GM12878 (cell line): ENCODE results near the gene RESP18. TPM values are rescaled to one million over a fixed set of nuclear protein-coding genes. Genes with fewer than 3 reads are reported as not detected.

ENCODE experiments used
- ATAC-seq: fragments of 200-7000 bp; cut with Tn5 transposase; 3 replicates; pipeline ENCODE4 v1.9.1; 2020; ENCODE audit warnings: mild to moderate bottlenecking, moderate library complexity
- BruUV-seq: library from RNA; stranded (reverse); fragments of 400-500 nt; replicated peaks from 2 replicates; lab custom pipeline; 2021; lab: Mats Ljungman, UMichigan
- CTCF ChIA-PET: fragments of 300-600 bp; sonication (Branson Sonifier 250); formaldehyde crosslinking; extraction: SDS; loops from one replicate; lab custom pipeline; 2021; ENCODE audit warnings: inconsistent platforms; lab: Yijun Ruan, JAX
- POLR2A ChIA-PET: fragments of 350-600 bp; formaldehyde crosslinking; extraction: SDS; loops from one replicate; lab custom pipeline; 2021; ENCODE audit warnings: inconsistent platforms; lab: Charles Lee
- RAD21 ChIA-PET: fragments of 300-600 bp; sonication (Branson Sonifier 250); formaldehyde crosslinking; loops from one replicate; lab custom pipeline; 2023; ENCODE audit warnings: antibody characterized with exemption; ENCODE audit not compliant: unreplicated experiment; lab: Charles Lee
- SMC1A ChIA-PET: fragments of 300-600 bp; sonication (Branson Sonifier 250); formaldehyde crosslinking; loops from one replicate; lab custom pipeline; 2023; ENCODE audit not compliant: unreplicated experiment, uncharacterized antibody; lab: Charles Lee
- DNase-seq: peaks from one replicate; pipeline ENCODE4 v3.0.0-alpha.2; 2011; ENCODE audit warnings: low read depth, low spot score
- FAIRE-seq: peaks from 3 replicates; lab custom pipeline; 2011; peaks lifted over from hg19 to GRCh38; lab: Jason Lieb, UNC
- H2AFZ ChIP-seq: 2 replicates; pipeline ENCODE4 v1.6.0; 2011; ENCODE audit warnings: low read depth, low read length, control low read depth; ENCODE audit not compliant: control insufficient read depth
- H3K27ac ChIP-seq: 2 replicates; pipeline ENCODE4 v1.5.1; 2011; ENCODE audit warnings: control low read depth; ENCODE audit not compliant: control insufficient read depth, insufficient read depth
- H3K27me3 ChIP-seq, 2 experiments: replicated peaks in 1 of 2; 2 replicates each; pipeline versions ENCODE4 v1.6.0 to v1.6.1; 2011; ENCODE audit warnings: low read length in 1 of 2; ENCODE audit not compliant: control insufficient read depth in 2 of 2, insufficient read depth in 2 of 2
- H3K36me3 ChIP-seq, 2 experiments: 2 replicates each; pipeline ENCODE4 v1.5.1; 2011; ENCODE audit warnings: low read length in 1 of 2; ENCODE audit not compliant: control insufficient read depth in 2 of 2, insufficient read depth in 2 of 2
- H3K4me1 ChIP-seq: 2 replicates; pipeline ENCODE4 v1.6.1; 2011; ENCODE audit warnings: mild to moderate bottlenecking, low read length, moderate library complexity, mixed read lengths; ENCODE audit not compliant: control insufficient read depth, insufficient read depth
- H3K4me2 ChIP-seq: 2 replicates; pipeline ENCODE4 v1.6.0; 2011; ENCODE audit warnings: control low read depth; ENCODE audit not compliant: control insufficient read depth, insufficient read depth
- H3K4me3 ChIP-seq: fragments of 200-600 bp; sonication (generic); 2 replicates; pipeline ENCODE4 v1.5.1; 2016
- H3K79me2 ChIP-seq: 2 replicates; pipeline ENCODE4 v1.6.0; 2011; ENCODE audit warnings: low read length; ENCODE audit not compliant: control insufficient read depth, insufficient read depth
- H3K9ac ChIP-seq: 2 replicates; pipeline ENCODE4 v1.8.0; 2011; ENCODE audit warnings: low read length, control low read depth, mixed read lengths; ENCODE audit not compliant: control insufficient read depth, insufficient read depth
- H3K9me3 ChIP-seq: replicated peaks from 3 replicates; pipeline ENCODE4 v1.5.1; 2011; ENCODE audit warnings: mild to moderate bottlenecking, low read length; ENCODE audit not compliant: control insufficient read depth, insufficient read depth
- H4K20me1 ChIP-seq: 2 replicates; pipeline ENCODE4 v1.6.0; 2011; ENCODE audit not compliant: control insufficient read depth, insufficient read depth
- BCL11A ChIP-seq: IDR thresholded peaks from 2 replicates; pipeline ENCODE4 v1.6.1; 2011; ENCODE audit warnings: low read depth, low read length
- BRCA1 ChIP-seq: IDR thresholded peaks from 2 replicates; pipeline ENCODE4 v1.6.1; 2011; ENCODE audit warnings: low read depth, low read length, improper control_type of control experiment
- HDAC6 ChIP-seq: fragments of 200-600 bp; sonication (generic); IDR thresholded peaks from one replicate; pipeline ENCODE4 v1.8.0; 2017; ENCODE audit warnings: antibody characterized with exemption; ENCODE audit not compliant: unreplicated experiment
- MEF2B ChIP-seq: fragments of 450-650 bp; IDR thresholded peaks from 2 replicates; pipeline ENCODE4 v1.6.1; 2018; ENCODE audit warnings: mild to moderate bottlenecking, moderate library complexity; ENCODE audit not compliant: partially characterized antibody, poor library complexity, severe bottlenecking
- MTA2 ChIP-seq: fragments of 450-650 bp; IDR thresholded peaks from 2 replicates; pipeline ENCODE4 v1.6.1; 2016; ENCODE audit warnings: low read depth, mild to moderate bottlenecking, moderate library complexity
- MXI1 ChIP-seq: fragments of 150-350 bp; IDR thresholded peaks from 2 replicates; pipeline ENCODE4 v1.6.1; 2011; ENCODE audit warnings: low read depth, mild to moderate bottlenecking, inconsistent platforms, low read length, improper control_type of control experiment
- SMAD1 ChIP-seq: fragments of 450-650 bp; IDR thresholded peaks from 2 replicates; pipeline ENCODE4 v1.6.1; 2018; ENCODE audit warnings: mild to moderate bottlenecking, low read depth; ENCODE audit not compliant: partially characterized antibody
- STAT1 ChIP-seq: fragments of 450-650 bp; conservative IDR thresholded peaks from 2 replicates; pipeline ENCODE4 v1.6.1; 2014; ENCODE audit warnings: antibody characterized with exemption, mild to moderate bottlenecking
- TCF7 ChIP-seq: IDR thresholded peaks from 2 replicates; pipeline ENCODE4 v1.6.1; 2014; ENCODE audit warnings: antibody characterized with exemption, borderline replicate concordance
- YY1 ChIP-seq: IDR thresholded peaks from 2 replicates; pipeline ENCODE4 v1.6.1; 2011; ENCODE audit warnings: low read depth, mild to moderate bottlenecking, low read length
- WGBS: methylation state at CpG from one replicate; pipeline ENCODE4 v1.1.6; 2016; ENCODE audit warnings: low lambda C conversion rate; ENCODE audit not compliant: insufficient replicate concordance, insufficient coverage; ENCODE audit errors: missing lambda C conversion rate; 5-methylcytosine and 5-hydroxymethylcytosine counted together
- in situ Hi-C: fragments of 300-500 bp; cut with MboI; formaldehyde crosslinking; loops from 9 replicates; pipeline ENCODE4 v1.14.3; 2018; ENCODE audit warnings: mixed read lengths
- intact Hi-C: fragments of 100-400 bp; cut with micrococcal nuclease; formaldehyde crosslinking; loops from one replicate; pipeline ENCODE4 v1.14.2; 2022; ENCODE audit not compliant: unreplicated experiment
- polyA plus RNA-seq, 11 experiments: library from polyadenylated mRNA; depleted of rRNA in 4 of 11; unstranded in 6 of 11; stranded (reverse) in 5 of 11; fragments of >200 nt; fragmentation: Nextera tagmentation in 4 of 11; fragmentation: Illumina TruSeq in 1 of 11; extraction: Ambion mirVana in 4 of 11; extraction: Trizol in 1 of 11; gene quantifications; 1 replicate in 1 of 11; 2 replicates in 10 of 11; pipeline versions ENCODE4 v1.2.1 to v1.2.3, GENCODE V29; 2011 to 2016; ENCODE audit warnings: inconsistent platforms in 2 of 11, missing spikeins in 2 of 11, low read depth in 1 of 11
- total RNA-seq, 4 experiments: library from RNA; depleted of rRNA in 3 of 4; stranded (reverse); fragments of >200 nt in 3 of 4; fragmentation: Illumina TruSeq in 1 of 4; extraction: Trizol in 1 of 4; gene quantifications; 2 replicates each; pipeline versions ENCODE4 v1.2.1 to v1.2.3, GENCODE V29; 2013 to 2021
- TF ChIP-seq, protein P1 (sequence below): fragments of 450-650 bp; formaldehyde crosslinking; IDR thresholded peaks from 2 replicates; pipeline ENCODE4 v1.4.0; 2020; ENCODE audit warnings: mild to moderate bottlenecking, moderate library complexity
- TF ChIP-seq, protein P2 (sequence below): fragments of 450-650 bp; IDR thresholded peaks from 2 replicates; pipeline ENCODE4 v1.6.1; 2014; ENCODE audit warnings: mild to moderate bottlenecking
- TF ChIP-seq, protein P3 (sequence below): fragments of 450-650 bp; formaldehyde crosslinking; IDR thresholded peaks from 2 replicates; pipeline ENCODE4 v1.5.0; 2022; ENCODE audit warnings: mild to moderate bottlenecking, missing genetic modification characterization

RESP18 gene
- total and polyA plus RNA-seq, 10 of the 15 experiments (the other 5 are each of a cell fraction or from before 2014, with no cell fraction given), result not detected

DNA sequence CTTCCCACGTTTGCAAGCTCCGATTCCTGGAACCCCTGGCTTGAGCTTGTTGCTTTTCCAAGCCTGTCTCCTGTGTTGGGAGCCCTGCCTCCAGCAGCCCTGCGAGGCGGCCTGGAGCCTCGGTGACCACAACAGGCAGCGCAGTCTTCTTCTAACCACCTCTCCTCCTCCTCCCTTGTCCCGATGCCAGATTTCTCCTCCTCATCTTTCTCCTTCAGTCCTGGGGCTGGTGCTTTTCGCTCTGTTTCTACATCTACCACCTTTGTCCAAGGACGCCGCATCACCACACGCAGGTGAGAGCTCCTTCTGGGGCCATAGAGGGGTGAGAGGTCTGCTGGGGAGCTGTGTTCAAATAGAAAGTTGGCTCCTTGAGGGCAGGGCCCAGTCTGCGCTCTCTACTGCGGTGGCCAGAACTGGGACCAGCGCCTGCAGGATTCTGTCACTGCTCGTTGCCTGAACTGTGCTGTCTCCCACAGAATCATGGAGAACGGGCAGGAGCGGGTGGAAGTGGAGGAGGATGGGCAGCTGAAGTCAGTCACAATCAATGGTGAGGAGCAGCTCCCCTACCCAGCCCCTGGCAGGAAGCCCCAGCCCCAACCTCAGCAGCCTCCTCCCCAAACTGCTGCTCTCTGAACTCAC lies 49.5 kb downstream of the RESP18 start (continued):
- TF ChIP-seq STAT1 (no peak), MTA2 (no peak), BRCA1 (no peak)
- TF ChIP-seq, protein P1, sequence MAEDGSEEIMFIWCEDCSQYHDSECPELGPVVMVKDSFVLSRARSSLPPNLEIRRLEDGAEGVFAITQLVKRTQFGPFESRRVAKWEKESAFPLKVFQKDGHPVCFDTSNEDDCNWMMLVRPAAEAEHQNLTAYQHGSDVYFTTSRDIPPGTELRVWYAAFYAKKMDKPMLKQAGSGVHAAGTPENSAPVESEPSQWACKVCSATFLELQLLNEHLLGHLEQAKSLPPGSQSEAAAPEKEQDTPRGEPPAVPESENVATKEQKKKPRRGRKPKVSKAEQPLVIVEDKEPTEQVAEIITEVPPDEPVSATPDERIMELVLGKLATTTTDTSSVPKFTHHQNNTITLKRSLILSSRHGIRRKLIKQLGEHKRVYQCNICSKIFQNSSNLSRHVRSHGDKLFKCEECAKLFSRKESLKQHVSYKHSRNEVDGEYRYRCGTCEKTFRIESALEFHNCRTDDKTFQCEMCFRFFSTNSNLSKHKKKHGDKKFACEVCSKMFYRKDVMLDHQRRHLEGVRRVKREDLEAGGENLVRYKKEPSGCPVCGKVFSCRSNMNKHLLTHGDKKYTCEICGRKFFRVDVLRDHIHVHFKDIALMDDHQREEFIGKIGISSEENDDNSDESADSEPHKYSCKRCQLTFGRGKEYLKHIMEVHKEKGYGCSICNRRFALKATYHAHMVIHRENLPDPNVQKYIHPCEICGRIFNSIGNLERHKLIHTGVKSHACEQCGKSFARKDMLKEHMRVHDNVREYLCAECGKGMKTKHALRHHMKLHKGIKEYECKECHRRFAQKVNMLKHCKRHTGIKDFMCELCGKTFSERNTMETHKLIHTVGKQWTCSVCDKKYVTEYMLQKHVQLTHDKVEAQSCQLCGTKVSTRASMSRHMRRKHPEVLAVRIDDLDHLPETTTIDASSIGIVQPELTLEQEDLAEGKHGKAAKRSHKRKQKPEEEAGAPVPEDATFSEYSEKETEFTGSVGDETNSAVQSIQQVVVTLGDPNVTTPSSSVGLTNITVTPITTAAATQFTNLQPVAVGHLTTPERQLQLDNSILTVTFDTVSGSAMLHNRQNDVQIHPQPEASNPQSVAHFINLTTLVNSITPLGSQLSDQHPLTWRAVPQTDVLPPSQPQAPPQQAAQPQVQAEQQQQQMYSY, result no peak

DNA sequence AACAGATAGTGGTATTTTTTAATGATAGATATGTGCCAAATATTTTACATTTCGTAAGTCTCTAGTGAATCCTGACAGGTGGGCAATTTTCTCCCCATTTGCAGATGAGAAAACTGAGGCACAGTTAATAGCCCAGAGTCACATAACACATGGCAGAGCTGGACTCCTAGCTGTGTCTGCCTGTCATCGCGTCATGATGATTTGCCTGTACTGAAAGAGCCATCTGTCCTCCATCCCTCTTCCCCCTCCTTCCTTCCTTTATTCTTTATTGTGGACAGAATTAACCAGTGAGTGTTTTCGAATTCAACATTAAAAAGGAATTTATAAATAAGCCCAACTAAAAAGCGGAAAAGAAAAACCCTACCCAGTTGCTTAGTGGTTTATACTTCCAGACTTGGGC lies 50.2 kb downstream of the RESP18 start:
- Histone ChIP-seq H4K20me1 (no peaks in the 10 kb centered on the region), H3K79me2 (peaks cover 6% of the 10 kb centered on the region), H3K4me2 (no peak overlapping the region), H3K4me1 (peaks cover 26% of the 10 kb centered on the region), H3K4me3 (no peak overlapping the region), H3K9ac (no peak overlapping the region), H2AFZ (no peak overlapping the region), H3K36me3 (no peaks in the 10 kb centered on the region; a peak in 1 of 4 replicates), H3K27me3 (no peaks in the 10 kb centered on the region), H3K27ac (no peak overlapping the region), H3K9me3 (no peaks in the 10 kb centered on the region)
- in situ Hi-C loops (no loop called here), intact Hi-C loops (no loop called here)
- DNase-seq, result no peak
- no TSS peak for BruUV-seq
- ChIA-PET RAD21 (no interaction called here), SMC1A (interaction anchor here (0.7 to 8.8 kb wide), 2 partner anchors 11 to 53 kb away, joined by 3 to 96 read pairs; partner anchors contain the start of genes ANKZF1 and ATG9A), POLR2A (interaction anchor here (5.6 to 7.0 kb wide), 2 partner anchors 31 to 107 kb away, joined by 34 to 160 read pairs; partner anchors contain the start of genes CNPPD1, TUBA4A and TUBA4B), CTCF (interaction anchor here (2.6 to 13.5 kb wide), 2 partner anchors 11 to 123 kb away, joined by 6 to 257 read pairs; no protein-coding TSS in a partner anchor)
- no peak for ATAC-seq
- 87% methylated on average over 5 of the region's 5 CpGs for WGBS
- no peak for FAIRE-seq
- TF ChIP-seq MXI1 (no peak), SMAD1 (no peak), TCF7 (no peak), YY1 (no peak), BCL11A (no peak), MEF2B (no peak), HDAC6 (no peak)
- TF ChIP-seq, protein P2, sequence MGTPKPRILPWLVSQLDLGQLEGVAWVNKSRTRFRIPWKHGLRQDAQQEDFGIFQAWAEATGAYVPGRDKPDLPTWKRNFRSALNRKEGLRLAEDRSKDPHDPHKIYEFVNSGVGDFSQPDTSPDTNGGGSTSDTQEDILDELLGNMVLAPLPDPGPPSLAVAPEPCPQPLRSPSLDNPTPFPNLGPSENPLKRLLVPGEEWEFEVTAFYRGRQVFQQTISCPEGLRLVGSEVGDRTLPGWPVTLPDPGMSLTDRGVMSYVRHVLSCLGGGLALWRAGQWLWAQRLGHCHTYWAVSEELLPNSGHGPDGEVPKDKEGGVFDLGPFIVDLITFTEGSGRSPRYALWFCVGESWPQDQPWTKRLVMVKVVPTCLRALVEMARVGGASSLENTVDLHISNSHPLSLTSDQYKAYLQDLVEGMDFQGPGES, result no peak
- TF ChIP-seq, protein P3, sequence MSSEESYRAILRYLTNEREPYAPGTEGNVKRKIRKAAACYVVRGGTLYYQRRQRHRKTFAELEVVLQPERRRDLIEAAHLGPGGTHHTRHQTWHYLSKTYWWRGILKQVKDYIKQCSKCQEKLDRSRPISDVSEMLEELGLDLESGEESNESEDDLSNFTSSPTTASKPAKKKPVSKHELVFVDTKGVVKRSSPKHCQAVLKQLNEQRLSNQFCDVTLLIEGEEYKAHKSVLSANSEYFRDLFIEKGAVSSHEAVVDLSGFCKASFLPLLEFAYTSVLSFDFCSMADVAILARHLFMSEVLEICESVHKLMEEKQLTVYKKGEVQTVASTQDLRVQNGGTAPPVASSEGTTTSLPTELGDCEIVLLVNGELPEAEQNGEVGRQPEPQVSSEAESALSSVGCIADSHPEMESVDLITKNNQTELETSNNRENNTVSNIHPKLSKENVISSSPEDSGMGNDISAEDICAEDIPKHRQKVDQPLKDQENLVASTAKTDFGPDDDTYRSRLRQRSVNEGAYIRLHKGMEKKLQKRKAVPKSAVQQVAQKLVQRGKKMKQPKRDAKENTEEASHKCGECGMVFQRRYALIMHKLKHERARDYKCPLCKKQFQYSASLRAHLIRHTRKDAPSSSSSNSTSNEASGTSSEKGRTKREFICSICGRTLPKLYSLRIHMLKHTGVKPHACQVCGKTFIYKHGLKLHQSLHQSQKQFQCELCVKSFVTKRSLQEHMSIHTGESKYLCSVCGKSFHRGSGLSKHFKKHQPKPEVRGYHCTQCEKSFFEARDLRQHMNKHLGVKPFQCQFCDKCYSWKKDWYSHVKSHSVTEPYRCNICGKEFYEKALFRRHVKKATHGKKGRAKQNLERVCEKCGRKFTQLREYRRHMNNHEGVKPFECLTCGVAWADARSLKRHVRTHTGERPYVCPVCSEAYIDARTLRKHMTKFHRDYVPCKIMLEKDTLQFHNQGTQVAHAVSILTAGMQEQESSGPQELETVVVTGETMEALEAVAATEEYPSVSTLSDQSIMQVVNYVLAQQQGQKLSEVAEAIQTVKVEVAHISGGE, result no peak
